OCI-LY7 (cell line): Measurements from ENCODE around the gene CIITA.

Experiments
- CTCF ChIP-seq: fragments of 200-600 bp; sonication (generic); conservative IDR thresholded peaks from 2 replicates; pipeline ENCODE4 v1.5.1; 2014; ENCODE audit warnings: mild to moderate bottlenecking, antibody characterized with exemption, low read length, moderate library complexity, mixed read lengths
- EZH2phosphoT487 ChIP-seq: fragments of 200-600 bp; sonication (generic); IDR thresholded peaks from 2 replicates; pipeline ENCODE4 v1.6.1; 2018; ENCODE audit warnings: low read depth, borderline replicate concordance, mild to moderate bottlenecking, mixed run types, antibody characterized with exemption, low read length, moderate library complexity, mixed read lengths

- TF ChIP-seq CTCF (no peak), EZH2phosphoT487 (no peak)
Observed at GRCh38 chr16:10923146-10923649, 46.2 kb downstream of the CIITA start.
